NCI-H146 treated with DMSO at 0.1 percent for 48 hours (cell line): Measurements from ENCODE around the gene FBXL14.

Experiments
- DNase-seq: peaks from one replicate; lab custom pipeline; 2025; ENCODE audit not compliant: unreplicated experiment; lab: John Stamatoyannopoulos, UW

The FBXL14 gene

GRCh38 chr12:1517734-1518525, 76.5 kb downstream of the FBXL14 start:
- DNase-seq: no peak

GRCh38 chr12:1517007-1517406, 77.4 kb downstream of the FBXL14 start:
- no peak for DNase-seq
